T-helper 1 cell treated with Interleukin-12 subunit alpha and Interleukin-12 subunit beta and Interleukin-4 antibody, amounts not matched to agents 30 μg/mL and 1 μg/mL, for 36 hours (primary cell): Measurements from ENCODE around the gene GADD45B.

Source experiments
- H3K27ac Mint-ChIP-seq: one replicate; pipeline ENCODE4 v1.8.0; 2021; ENCODE audit warnings: mild to moderate bottlenecking, mixed read lengths
- H3K27me3 Mint-ChIP-seq: one replicate; pipeline ENCODE4 v1.8.0; 2021; ENCODE audit warnings: low read depth, mixed read lengths
- H3K36me3 Mint-ChIP-seq: one replicate; pipeline ENCODE4 v1.8.0; 2021; ENCODE audit warnings: low read depth, mixed read lengths
- H3K4me1 Mint-ChIP-seq: one replicate; pipeline ENCODE4 v1.8.0; 2021; ENCODE audit warnings: low read depth, mixed read lengths
- H3K4me3 Mint-ChIP-seq: one replicate; pipeline ENCODE4 v1.8.0; 2021; ENCODE audit warnings: mild to moderate bottlenecking, moderate library complexity, mixed read lengths
- H3K9me3 Mint-ChIP-seq: one replicate; pipeline ENCODE4 v1.8.0; 2021; ENCODE audit warnings: mixed read lengths

Gene GADD45B, protein sequence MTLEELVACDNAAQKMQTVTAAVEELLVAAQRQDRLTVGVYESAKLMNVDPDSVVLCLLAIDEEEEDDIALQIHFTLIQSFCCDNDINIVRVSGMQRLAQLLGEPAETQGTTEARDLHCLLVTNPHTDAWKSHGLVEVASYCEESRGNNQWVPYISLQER

DNA sequence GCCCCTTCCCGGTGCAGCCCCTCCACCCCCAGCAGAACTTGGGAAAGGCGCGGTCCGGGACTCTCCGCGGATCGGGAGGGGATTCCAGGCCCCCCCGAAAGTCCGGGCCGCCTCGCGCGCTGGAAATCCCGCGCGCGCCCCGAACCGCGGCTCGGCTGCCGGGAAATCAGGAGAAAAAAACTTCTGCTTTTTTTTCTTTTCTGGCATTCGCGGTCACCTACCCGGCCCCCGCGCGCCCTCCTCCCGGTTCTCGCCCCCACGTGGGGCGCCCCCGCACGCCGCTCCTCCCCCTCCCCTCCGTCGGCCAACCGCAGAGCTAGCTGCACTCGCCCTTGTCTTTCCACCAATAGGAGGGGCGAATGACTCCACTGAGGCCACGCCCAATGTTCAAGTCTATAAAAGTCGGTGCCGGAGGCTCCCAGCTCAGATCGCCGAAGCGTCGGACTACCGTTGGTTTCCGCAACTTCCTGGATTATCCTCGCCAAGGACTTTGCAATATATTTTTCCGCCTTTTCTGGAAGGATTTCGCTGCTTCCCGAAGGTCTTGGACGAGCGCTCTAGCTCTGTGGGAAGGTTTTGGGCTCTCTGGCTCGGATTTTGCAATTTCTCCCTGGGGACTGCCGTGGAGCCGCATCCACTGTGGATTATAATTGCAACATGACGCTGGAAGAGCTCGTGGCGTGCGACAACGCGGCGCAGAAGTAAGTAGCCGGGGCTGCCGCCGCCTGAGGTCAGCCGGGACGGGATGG is at the start of gene GADD45B:
Gene GADD45B (plus strand): TSS at position 426 of the 749 bp plus-strand sequence. CDS start 232 bp downstream, at position 658.
- Mint-ChIP-seq H3K4me1 (peaks cover 16% of the 10 kb centered on the region), H3K4me3 (peak within 1 kb of the TSS; percentile 97), H3K9me3 (no peaks in the 10 kb centered on the region), H3K36me3 (peaks cover 27% of the 10 kb centered on the region), H3K27me3 (peaks cover 3% of the 10 kb centered on the region), H3K27ac (peak within 1 kb of the TSS; percentile 85)

DNA sequence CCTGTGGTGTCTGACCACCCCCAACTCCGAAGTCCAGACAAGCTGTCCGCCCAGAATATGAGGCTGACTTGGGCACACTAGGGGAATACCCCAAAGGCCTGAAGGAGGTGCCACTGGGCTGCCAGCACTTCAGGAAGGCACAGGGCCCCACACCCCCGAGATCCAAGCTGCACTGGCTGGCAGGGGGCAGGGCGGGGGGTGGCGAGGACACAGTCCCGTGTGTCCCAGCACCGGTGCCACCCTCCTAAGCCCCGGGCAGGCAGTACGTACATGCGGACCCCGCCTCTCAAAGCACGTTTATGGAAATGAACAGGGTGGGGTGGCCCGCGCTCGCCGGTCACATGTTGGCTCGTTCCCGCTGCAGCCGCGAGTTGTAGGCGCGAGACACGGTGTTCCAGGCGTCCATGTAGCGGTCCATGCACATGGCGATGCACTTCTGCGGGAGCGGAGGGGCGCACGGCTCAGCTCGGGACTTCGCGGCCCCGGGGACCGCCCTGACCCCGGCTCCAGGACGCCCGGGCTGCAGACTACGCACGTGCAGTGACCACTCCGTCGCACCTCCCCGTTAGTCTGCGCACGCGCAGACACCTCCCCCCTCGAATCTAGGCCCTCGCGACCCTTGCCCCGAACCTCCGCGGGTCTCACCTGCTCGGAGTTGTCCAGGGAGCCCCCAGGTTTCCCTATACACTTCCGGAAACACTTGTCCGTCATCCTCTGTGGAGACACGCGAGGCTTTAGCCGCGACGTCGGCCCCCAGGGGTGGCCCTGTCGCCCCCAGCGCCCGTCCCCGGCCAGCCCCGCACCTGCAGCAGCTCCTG is 49.1 kb upstream of the GADD45B start:
- Mint-ChIP-seq H3K4me3 (peak overlapping the region; percentile 95), H3K27me3 (no peaks in the 10 kb centered on the region), H3K36me3 (peaks cover 7% of the 10 kb centered on the region), H3K9me3 (no peaks in the 10 kb centered on the region), H3K27ac (peak overlapping the region; percentile 95), H3K4me1 (peaks cover 6% of the 10 kb centered on the region)

DNA sequence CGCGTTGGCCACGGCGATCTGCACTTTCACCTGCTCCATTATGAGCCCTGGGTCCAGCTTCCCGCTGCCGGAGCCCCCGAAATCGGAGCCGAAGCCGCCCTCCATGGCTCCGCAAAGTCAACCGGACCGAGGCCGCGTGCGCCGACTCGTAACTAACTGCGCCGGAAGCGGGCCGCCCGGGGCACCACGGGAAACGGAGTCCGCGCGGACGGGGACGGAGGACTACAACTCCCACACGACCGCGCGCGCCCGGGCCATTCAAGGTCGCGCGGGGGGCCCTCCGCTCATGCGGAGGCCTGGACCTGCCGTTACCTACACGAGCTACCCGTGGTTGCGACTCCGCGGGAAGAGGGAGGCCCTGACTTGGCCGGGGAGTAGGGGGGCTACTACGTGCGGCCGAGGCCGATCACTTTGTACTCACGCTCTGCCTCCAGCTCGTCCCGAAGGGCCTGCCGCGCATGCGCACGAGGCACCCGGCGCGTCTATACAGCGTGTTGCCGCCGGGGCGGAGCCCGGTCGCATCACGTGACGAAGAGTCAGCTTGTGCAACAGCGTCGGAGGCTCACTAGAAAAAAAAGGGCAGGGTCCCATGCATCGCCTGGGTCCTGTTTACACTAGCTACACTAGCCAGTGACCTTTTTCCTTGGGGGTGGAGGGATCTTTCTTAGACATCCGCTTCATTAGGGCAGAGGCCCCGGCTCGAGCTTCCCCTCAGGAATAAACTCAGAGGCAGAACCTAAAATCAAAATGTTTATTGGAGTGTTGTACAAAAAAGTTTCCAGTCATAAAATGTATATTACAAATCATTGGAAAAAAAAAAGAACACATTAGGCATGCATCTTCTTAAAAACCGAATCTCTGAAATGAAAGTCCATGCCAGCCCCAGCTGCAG is 48.3 kb upstream of the GADD45B start, which contains the start of gene TIMM13:
Gene TIMM13 (minus strand): TSS at position 158 of the 892 bp plus-strand sequence. CDS start 53 bp downstream, at position 105.
- H3K9me3 Mint-ChIP-seq: no peaks in the 10 kb centered on the region
- peaks cover 10% of the 10 kb centered on the region for H3K36me3 Mint-ChIP-seq
- peak within 1 kb of the TSS; percentile 95 for H3K27ac Mint-ChIP-seq
- H3K4me1 Mint-ChIP-seq: peaks cover 6% of the 10 kb centered on the region
- H3K4me3 Mint-ChIP-seq: peak within 1 kb of the TSS; percentile 95
- no peaks in the 10 kb centered on the region for H3K27me3 Mint-ChIP-seq

DNA sequence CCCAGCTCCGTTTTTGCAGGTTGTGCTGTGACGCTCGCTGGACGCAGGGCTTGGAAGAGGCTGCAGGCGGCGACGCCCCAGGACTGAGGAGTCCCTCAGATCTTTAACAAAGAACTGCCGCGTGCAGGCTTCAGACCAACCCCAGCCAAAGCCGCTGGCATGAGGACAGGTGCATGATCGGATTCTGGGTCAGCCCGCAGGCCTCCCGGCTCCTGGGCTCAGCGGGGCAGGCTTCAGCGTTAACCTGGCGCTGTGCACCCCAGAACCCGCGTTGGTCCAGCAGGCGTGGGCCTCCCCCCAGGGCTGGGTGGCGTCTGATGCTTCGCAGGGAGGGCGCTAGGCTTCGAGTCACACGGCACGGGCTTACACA is 47.6 kb upstream of the GADD45B start:
- no peak overlapping the region for H3K27ac Mint-ChIP-seq

DNA sequence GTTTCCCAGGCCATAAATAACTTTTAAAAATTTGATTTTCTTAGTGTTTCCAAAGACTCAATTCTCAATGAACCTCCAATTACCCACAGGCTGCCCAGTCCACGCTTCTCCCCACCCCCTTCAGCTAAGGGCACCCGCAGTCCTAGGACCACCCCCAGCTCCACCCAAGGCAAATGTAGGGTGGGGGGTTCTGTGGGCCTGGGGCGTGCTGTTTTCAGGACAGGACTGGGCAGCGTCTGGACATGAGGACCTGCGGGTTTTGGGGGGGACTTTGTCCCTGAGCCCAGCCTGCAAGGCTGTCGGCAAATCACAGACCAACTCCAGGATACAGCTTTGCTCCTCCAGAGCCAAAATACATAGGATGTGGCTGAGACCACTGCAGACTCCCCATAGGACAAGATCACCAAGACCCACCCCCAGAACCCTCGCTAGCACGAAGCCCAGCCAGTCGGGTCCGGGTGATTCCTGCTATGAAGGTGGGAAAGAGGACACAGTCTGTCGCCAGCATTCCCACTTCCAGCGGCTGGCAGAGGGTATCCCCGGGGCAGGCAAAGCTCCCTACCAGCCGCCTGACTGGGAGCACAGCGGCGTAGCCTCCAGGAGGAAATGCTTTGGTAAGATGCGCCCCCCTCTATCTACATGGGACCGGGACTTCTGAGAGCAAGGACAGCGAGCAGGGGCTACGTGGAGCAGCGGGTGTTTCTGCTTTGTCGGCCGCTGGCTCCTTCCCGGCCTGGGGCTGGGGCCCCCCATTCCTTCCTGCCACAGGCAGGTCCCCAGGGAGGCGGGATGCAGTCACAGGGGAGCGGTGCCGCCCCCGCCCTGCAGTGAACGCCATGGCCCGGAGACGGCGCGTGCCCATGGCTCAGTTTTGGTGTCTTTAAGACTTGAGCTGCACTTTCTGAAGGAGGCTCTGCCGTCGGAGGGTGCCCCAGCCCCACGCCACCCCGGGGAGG is 46.9 kb upstream of the GADD45B start:
- Mint-ChIP-seq H3K27ac (peak overlapping the region; percentile 36), H3K4me1 (peaks cover 6% of the 10 kb centered on the region), H3K4me3 (no peak overlapping the region), H3K9me3 (no peaks in the 10 kb centered on the region), H3K27me3 (no peaks in the 10 kb centered on the region), H3K36me3 (peaks cover 10% of the 10 kb centered on the region)

More for the DNA sequence above, 47.6 kb upstream of the GADD45B start:
- Mint-ChIP-seq H3K4me3 (no peak overlapping the region), H3K36me3 (peaks cover 10% of the 10 kb centered on the region), H3K4me1 (peaks cover 6% of the 10 kb centered on the region), H3K9me3 (no peaks in the 10 kb centered on the region), H3K27me3 (no peaks in the 10 kb centered on the region)

DNA sequence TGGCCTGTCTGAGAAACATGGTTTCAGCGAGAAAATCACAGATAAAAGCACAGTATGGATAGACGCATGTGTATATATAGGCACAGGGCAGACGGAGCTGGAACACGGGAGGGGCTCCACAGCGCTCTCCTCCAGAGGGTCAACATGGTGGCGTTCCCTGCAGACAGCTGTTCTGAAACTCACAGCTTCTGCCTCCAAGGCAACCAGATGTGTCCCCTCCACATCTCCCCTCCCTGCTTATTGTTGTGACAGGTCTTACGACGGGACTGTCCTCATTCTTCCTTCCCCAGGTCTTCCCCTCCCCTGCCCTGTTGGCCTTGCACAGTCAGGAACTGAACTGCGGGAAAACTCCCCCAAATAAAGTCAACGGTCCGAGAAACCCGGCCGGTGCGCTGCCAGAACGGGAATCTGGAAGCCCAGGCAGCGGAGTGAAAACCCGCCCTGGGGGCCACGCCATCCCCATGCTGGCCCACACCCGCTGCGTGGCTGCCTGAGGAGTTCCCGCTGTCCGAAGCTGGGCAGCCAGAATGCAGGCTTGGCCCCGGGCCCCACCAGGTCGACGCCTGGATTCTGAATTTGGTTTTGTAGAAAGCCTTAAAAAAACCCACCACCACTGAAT is 45.9 kb upstream of the GADD45B start:
- Mint-ChIP-seq H3K4me1 (peaks cover 6% of the 10 kb centered on the region), H3K36me3 (peaks cover 13% of the 10 kb centered on the region), H3K9me3 (no peaks in the 10 kb centered on the region), H3K27me3 (no peaks in the 10 kb centered on the region), H3K27ac (no peak overlapping the region), H3K4me3 (no peak overlapping the region)

DNA sequence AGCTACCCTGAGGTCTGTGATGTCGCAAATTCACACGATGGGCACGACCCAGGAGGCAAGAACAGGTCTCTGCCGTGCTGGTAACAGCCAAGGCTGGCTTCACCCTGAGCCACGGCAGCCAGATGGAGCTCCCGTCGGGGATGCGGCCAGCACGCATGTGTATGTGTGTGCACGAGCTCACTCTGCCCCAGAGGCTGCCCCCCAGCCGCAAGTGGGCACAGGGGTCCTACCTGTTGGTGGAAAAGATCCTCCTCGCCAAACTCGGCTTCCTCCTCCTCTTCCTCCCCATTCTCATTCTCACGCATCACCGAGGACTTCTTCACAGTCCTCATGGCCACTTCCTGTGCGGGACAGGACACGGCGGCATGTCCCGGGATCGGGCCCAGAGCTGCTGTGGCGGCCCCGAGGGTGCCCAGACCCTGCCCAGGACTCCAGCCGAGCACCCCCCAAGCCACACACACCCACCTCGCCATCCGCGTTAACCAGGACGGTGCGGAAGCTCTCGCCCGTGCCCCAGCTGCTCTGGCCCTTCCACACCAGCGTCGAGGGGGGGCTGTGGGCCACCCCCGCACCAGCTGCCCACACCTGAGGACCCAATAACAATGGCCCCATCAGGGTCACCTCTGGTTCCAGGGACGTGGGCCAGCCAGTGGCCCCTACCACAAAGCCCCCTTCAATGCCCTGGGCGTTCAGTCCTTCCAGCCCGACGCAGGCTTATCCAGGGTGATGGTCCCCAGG is 44.4 kb upstream of the GADD45B start:
- peaks cover 5% of the 10 kb centered on the region for H3K4me1 Mint-ChIP-seq
- no peak overlapping the region for H3K4me3 Mint-ChIP-seq
- peaks cover 17% of the 10 kb centered on the region for H3K36me3 Mint-ChIP-seq
- H3K27ac Mint-ChIP-seq: no peak overlapping the region
- H3K9me3 Mint-ChIP-seq: no peaks in the 10 kb centered on the region
- H3K27me3 Mint-ChIP-seq: no peaks in the 10 kb centered on the region

DNA sequence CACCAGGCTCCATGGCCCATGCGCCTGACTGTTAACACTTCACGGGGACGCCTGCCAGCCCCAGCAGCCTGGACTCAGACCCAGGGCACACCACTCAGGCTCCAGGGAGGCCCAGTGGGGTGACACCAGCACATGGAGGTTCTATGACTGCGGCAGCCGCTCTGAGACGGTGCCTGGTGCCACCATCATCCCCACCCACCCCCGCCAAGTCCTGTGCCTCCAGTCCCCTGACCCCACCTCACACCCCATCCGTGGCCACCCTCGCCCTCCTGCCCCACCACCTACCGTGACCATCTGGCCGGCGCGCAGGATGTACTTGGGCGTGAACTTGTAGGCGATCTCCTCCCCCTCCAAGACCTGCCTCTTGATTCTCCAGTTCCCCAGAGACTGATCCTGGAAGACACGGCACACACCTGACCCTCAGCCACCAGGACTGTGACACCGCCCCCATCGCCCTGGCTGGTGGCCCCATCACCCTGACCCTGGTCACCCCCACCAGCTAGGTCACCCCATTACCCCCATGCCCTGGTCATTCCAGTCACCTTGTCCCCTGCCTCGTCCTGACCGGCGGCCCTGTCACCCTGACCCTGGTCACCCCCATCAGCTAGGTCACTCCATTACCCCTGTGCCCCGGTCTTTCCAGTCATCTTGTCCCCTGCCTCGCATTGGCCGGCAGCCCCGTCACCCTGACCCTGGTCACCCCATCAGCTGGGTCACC is 43.6 kb upstream of the GADD45B start:
- no peak overlapping the region for H3K27ac Mint-ChIP-seq

DNA sequence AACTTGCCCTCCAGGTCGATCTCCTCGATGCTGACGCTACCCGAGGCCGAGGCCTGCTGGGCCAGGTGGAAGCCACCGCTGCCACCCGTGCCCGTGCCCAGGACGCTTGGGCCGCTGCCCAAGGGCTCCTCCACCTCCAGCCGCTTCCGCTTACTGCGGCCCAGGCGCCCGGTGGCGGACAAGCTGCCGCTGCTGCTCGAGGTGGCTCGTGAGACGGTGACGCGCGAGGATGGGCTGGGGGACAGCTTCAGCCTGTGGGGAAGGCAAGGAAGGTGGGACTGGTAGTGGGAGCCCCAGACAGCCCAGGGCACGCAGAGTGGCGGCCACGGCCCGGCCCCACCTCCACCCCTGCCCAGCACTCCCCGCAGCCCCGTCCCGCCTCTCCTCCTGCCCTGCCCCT is 42.1 kb upstream of the GADD45B start:
- Mint-ChIP-seq H3K36me3 (peaks cover 18% of the 10 kb centered on the region), H3K9me3 (no peaks in the 10 kb centered on the region), H3K4me3 (no peak overlapping the region), H3K4me1 (no peaks in the 10 kb centered on the region), H3K27me3 (no peaks in the 10 kb centered on the region), H3K27ac (no peak overlapping the region)

More for the DNA sequence above, 43.6 kb upstream of the GADD45B start:
- Mint-ChIP-seq H3K36me3 (peaks cover 16% of the 10 kb centered on the region), H3K4me3 (no peak overlapping the region), H3K9me3 (no peaks in the 10 kb centered on the region), H3K4me1 (peaks cover 4% of the 10 kb centered on the region), H3K27me3 (no peaks in the 10 kb centered on the region)

DNA sequence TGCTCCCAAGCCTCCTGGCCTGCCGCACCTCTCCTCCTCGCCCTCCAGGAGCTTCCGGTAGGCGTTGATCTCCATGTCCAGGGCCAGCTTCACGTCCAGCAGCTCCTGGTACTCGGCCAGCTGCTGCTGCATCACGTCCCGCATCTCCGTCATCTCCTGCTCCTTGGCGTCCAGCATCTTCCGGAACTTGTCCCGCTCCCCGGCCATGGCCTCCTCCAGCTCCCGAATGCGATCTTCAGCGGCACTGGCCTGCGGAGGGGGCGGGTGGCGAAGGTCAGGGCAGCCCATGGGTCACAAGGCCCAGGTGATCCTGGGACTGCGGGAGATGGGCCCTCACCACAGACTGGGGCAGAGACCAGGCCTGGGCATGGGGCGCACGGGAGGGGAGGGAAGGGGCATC is 41.7 kb upstream of the GADD45B start:
- peaks cover 18% of the 10 kb centered on the region for H3K36me3 Mint-ChIP-seq
- H3K4me3 Mint-ChIP-seq: no peak overlapping the region
- H3K9me3 Mint-ChIP-seq: no peaks in the 10 kb centered on the region
- H3K27ac Mint-ChIP-seq: no peak overlapping the region
- no peaks in the 10 kb centered on the region for H3K27me3 Mint-ChIP-seq
- H3K4me1 Mint-ChIP-seq: no peaks in the 10 kb centered on the region

DNA sequence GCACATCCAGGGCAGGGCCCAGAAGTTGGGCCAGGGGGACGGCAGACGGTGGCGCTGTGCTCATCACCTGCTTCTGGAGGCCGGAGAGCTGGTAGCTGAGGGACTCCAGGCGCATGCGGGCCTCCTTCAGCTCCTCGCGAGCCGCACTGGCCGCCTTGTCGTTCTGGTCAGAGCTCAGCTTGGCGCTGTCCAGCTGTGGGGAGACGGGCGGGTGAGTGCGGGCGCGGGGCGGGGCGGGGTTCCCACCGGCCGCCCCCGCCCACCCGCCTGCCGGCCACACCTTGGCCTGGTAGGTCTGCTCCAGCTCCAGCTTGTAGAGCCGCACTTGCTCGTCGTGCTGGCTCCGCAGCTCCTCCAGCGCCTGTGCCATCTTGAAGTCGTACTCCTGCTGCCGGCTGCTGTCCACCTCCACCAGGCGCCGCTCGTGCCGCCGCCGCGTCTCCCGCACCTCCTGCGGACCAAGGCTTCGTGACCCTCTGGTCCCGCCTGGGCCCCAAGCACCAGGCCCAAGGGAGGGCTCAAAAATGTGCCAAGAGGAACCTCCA is 41.1 kb upstream of the GADD45B start:
- H3K27me3 Mint-ChIP-seq: no peaks in the 10 kb centered on the region
- no peaks in the 10 kb centered on the region for H3K4me1 Mint-ChIP-seq
- peaks cover 18% of the 10 kb centered on the region for H3K36me3 Mint-ChIP-seq
- H3K4me3 Mint-ChIP-seq: no peak overlapping the region
- H3K9me3 Mint-ChIP-seq: no peaks in the 10 kb centered on the region
- no peak overlapping the region for H3K27ac Mint-ChIP-seq

DNA sequence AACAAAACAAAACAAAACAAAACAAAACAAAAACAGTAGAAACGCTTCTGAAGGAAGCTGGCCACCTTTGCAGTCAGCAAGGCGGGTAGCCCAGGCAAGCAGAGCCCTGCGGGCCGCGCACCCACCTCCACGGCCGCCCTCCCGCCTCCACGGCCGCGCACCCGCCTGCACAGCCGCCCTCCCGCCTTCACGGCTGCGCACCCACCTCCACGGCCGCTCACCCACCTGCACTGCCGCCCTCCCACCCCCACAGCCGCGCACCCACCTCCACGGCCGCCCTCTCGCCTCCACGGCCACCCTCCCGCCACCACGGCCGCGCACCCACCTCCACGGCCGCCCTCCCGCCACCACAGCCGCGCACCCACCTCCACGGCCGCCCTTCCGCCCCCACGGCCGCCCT is 39.5 kb upstream of the GADD45B start:
- Mint-ChIP-seq H3K27me3 (no peaks in the 10 kb centered on the region), H3K4me1 (peaks cover 3% of the 10 kb centered on the region), H3K9me3 (no peaks in the 10 kb centered on the region), H3K27ac (no peak overlapping the region), H3K4me3 (no peak overlapping the region), H3K36me3 (peaks cover 21% of the 10 kb centered on the region)
